KBM-7 (cell line): Measurements from ENCODE around the gene S100A3.
"Not testable (repeated sequence)": the region's sequence is repeated elsewhere in the genome, so short reads cannot be mapped to it uniquely, and the experiment has no call there.

Experiments
- DNase-seq: peaks from one replicate; pipeline ENCODE4 v3.0.0-alpha.2; 2015
- in situ Hi-C: fragments of 300-500 bp; cut with MboI; formaldehyde crosslinking; loops from 2 replicates; pipeline ENCODE4 v1.14.3; 2020; ENCODE audit warnings: low sequenced_read_pairs, low pct_unique_long_range_greater_than_20kb, mixed read lengths

S100A3 gene

GRCh38 chr1:153526132-153526543 is 22.9 kb downstream of the S100A3 start:
- in situ Hi-C loops, result loop anchor here (25.0 kb wide), 1 partner anchor 436 kb away; the partner anchor contains the start of genes CREB3L4, CRTC2 and SLC39A1
- DNase-seq, result peak; percentile 64

- no peak for DNase-seq
- in situ Hi-C loops, result loop anchor here (25.0 kb wide), 1 partner anchor 437 kb away; the partner anchor contains the start of genes CREB3L4, CRTC2 and SLC39A1
Observed at GRCh38 chr1:153525088-153525728, 23.9 kb downstream of the S100A3 start.

- in situ Hi-C loops, DNase-seq: not testable (repeated sequence)
Observed at GRCh38 chr1:153522353-153523048, 26.6 kb downstream of the S100A3 start.

GRCh38 chr1:153521808-153522207 is 27.2 kb downstream of the S100A3 start:
- in situ Hi-C loops, DNase-seq: not testable (repeated sequence)

- DNase-seq, result no peak
- in situ Hi-C loops, result no loop called here
Observed at GRCh38 chr1:153520818-153521476, 28.1 kb downstream of the S100A3 start.

GRCh38 chr1:153520137-153520691 is 28.8 kb downstream of the S100A3 start:
- DNase-seq, in situ Hi-C loops: not testable (repeated sequence)

GRCh38 chr1:153519242-153519641 is 29.8 kb downstream of the S100A3 start:
- in situ Hi-C loops, result loop anchor here (10.0 kb wide), 1 partner anchor 46 kb away; the partner anchor contains the start of gene S100A2
- no peak for DNase-seq

GRCh38 chr1:153515504-153516394 is 33.3 kb downstream of the S100A3 start:
- peak; percentile 64 for DNase-seq
- in situ Hi-C loops, result loop anchor here (10.0 kb wide), 1 partner anchor 49 kb away; the partner anchor contains the start of gene S100A2

- in situ Hi-C loops, result loop anchor here (10.0 kb wide), 1 partner anchor 51 kb away; the partner anchor contains the start of gene S100A2
- no peak for DNase-seq
Observed at GRCh38 chr1:153513666-153514065, 35.4 kb downstream of the S100A3 start.

GRCh38 chr1:153513023-153513422 is 36.0 kb downstream of the S100A3 start:
- in situ Hi-C loops, result loop anchor here (10.0 kb wide), 1 partner anchor 52 kb away; the partner anchor contains the start of gene S100A2
- no peak for DNase-seq

- peak; percentile 76 for DNase-seq
- in situ Hi-C loops, result loop anchor here (10.0 kb wide), 1 partner anchor 54 kb away; the partner anchor contains the start of gene S100A2
Observed at GRCh38 chr1:153510984-153511410, 38.1 kb downstream of the S100A3 start.

- in situ Hi-C loops, result loop anchor here (10.0 kb wide), 2 partner anchors 55 to 265 kb away; partner anchors contain the start of genes S100A2 and SLC27A3
Observed at GRCh38 chr1:153509729-153510354, 39.2 kb downstream of the S100A3 start.

GRCh38 chr1:153509036-153509435 is 40.0 kb downstream of the S100A3 start:
- in situ Hi-C loops, result loop anchor here (10.0 kb wide), 1 partner anchor 266 kb away; the partner anchor contains the start of gene SLC27A3

More at GRCh38 chr1:153509729-153510354, 39.2 kb downstream of the S100A3 start:
- peak; percentile 73 for DNase-seq

GRCh38 chr1:153507926-153508583 is 41.0 kb downstream of the S100A3 start:
- DNase-seq, result no peak
- in situ Hi-C loops, result loop anchor here (10.0 kb wide), 1 partner anchor 267 kb away; the partner anchor contains the start of gene SLC27A3

More at GRCh38 chr1:153509036-153509435, 40.0 kb downstream of the S100A3 start:
- DNase-seq, result no peak

- in situ Hi-C loops, result loop anchor here (10.0 kb wide), 1 partner anchor 268 kb away; the partner anchor contains the start of gene SLC27A3
- no peak for DNase-seq
Observed at GRCh38 chr1:153506831-153507413, 42.1 kb downstream of the S100A3 start.

- DNase-seq, result no peak
- in situ Hi-C loops, result loop anchor here (10.0 kb wide), 1 partner anchor 268 kb away; the partner anchor contains the start of gene SLC27A3
Observed at GRCh38 chr1:153506386-153506785, 42.7 kb downstream of the S100A3 start.
